ENCODE measurements around the gene SPATA31C2.
"Not testable (repeated sequence)": the region's sequence is repeated elsewhere in the genome, so short reads cannot be mapped to it uniquely, and the experiment has no call there.

The SPATA31C2 gene

DNA sequence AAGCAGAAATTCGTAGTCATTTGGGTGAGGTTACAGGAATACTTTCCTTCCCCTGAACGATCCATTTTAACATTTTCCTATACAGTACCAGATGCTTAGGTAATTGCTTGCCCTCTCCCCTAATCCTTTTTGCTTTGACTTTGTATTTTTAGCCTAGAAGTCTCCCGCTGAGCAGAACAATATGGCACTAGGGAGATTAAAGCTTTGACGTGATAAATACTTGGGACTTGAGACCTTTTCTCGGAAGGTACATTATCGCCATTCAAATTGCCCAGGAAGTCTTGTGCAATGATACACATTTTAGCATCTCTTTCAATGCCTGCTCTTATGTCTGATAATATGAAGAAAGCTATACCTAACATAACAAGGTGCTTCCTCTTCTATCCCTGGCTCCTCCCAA, 22.9 kb upstream of the SPATA31C2 start:
- peaks cover 9% of the 10 kb centered on the region for H3K9me3 ChIP-seq (ENCODE audit: control insufficient read depth, low read length)
- H3K4me1 ChIP-seq (ENCODE audit: control insufficient read depth, insufficient read depth, low read depth, low read length), result peaks cover 1% of the 10 kb centered on the region
- H3K27me3 ChIP-seq (ENCODE audit: control insufficient read depth in 1 of 2, insufficient read depth in 1 of 2, low read length in 2 of 2), result peaks cover 0 to 17% of the 10 kb centered on the region in 2 experiments
- no peak overlapping the region for H3K27ac ChIP-seq (ENCODE audit: low read length, poor library complexity, severe bottlenecking)
- DNase-seq, result no peak
- no peaks in the 10 kb centered on the region for H3K36me3 ChIP-seq (ENCODE audit: control insufficient read depth in 1 of 2, insufficient read depth in 2 of 2, low read depth in 1 of 2, low read length in 2 of 2)
- H3K18ac ChIP-seq (ENCODE audit: low read depth in 1 of 2, low read length in 2 of 2), result no peak overlapping the region
- no peak overlapping the region for H4K91ac ChIP-seq (ENCODE audit: low read length)
- H3K4me2 ChIP-seq (ENCODE audit: low read length, poor library complexity, severe bottlenecking), result no peak overlapping the region
- no peak overlapping the region for H3K23ac ChIP-seq (ENCODE audit: low read length in 2 of 2)
- no peaks in the 10 kb centered on the region for H3K79me1 ChIP-seq (replicated peaks; ENCODE audit: low read length, poor library complexity, severe bottlenecking)
- H2BK5ac ChIP-seq (ENCODE audit: low read depth, low read length, poor library complexity, severe bottlenecking), result no peak overlapping the region
- H3K4me3 ChIP-seq (ENCODE audit: insufficient read depth in 1 of 2, low read depth in 1 of 2, low read length in 2 of 2), result no peak overlapping the region
- H4K8ac ChIP-seq (ENCODE audit: low read length), result no peak overlapping the region
- no peak overlapping the region for H2AK5ac ChIP-seq (ENCODE audit: low read length, severe bottlenecking)
- no peak overlapping the region for H2AFZ ChIP-seq (ENCODE audit: low read depth, low read length)
- 78% methylated on average over 4 of the region's 6 CpGs for WGBS
- H3K14ac ChIP-seq (ENCODE audit: low read length in 2 of 2), result no peak overlapping the region
- H2BK12ac ChIP-seq (ENCODE audit: low read length in 2 of 2), result no peak overlapping the region
- H2BK120ac ChIP-seq (ENCODE audit: low read depth, low read length), result no peak overlapping the region
- H3K4ac ChIP-seq (ENCODE audit: low read depth in 1 of 2, low read length in 2 of 2), result no peak overlapping the region
- no peak overlapping the region for H3K9ac ChIP-seq (ENCODE audit: low read length)
- no peak overlapping the region for H2BK15ac ChIP-seq (ENCODE audit: low read depth, poor library complexity, severe bottlenecking)

DNA sequence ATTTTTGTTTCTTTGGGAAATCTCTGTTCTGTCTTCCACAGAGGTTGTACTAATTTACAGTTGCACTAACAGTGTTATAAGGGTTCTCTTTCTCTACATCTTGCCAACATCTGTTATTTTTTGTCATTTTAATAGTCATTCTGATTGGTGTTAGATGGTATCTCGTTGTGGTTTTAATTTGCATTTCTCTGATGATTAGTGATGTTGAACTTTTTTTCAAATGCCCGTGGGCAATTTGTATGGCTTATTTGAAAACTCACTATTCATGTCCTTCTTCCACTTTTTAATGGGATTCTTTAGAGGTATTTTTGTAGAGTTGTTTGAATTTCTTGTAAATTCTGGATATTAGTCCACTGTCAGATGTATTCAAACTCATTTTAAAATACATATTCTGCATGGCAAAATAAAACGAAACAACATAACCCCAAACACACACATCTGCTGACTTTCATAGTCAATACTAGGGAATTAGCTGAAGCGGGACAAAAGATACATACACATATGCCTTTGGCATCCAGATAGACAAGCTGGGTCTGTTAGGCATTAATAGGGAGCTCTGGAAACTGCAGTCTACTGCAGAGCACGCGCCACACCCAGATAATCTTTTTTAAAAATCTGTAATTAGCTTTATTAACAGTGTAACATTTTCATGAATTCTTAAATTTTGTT, 5.8 kb upstream of the SPATA31C2 start:
- no peak overlapping the region for H3K4ac ChIP-seq (ENCODE audit: low read depth in 1 of 2, low read length in 2 of 2)
- H2BK12ac ChIP-seq (ENCODE audit: low read length in 2 of 2), result no peak overlapping the region
- no peak overlapping the region for H3K14ac ChIP-seq (ENCODE audit: low read length in 2 of 2)
- no peak overlapping the region for H2AK5ac ChIP-seq (ENCODE audit: low read length, severe bottlenecking)
- no peak overlapping the region for H4K8ac ChIP-seq (ENCODE audit: low read length)
- H3K18ac ChIP-seq (ENCODE audit: low read depth in 1 of 2, low read length in 2 of 2), result no peak overlapping the region
- no peak for DNase-seq
- H2BK120ac ChIP-seq (ENCODE audit: low read depth, low read length), result no peak overlapping the region
- no peak overlapping the region for H2BK5ac ChIP-seq (ENCODE audit: low read depth, low read length, poor library complexity, severe bottlenecking)
- no peak overlapping the region for H3K23ac ChIP-seq (ENCODE audit: low read length in 2 of 2)
- no peaks in the 10 kb centered on the region for H3K36me3 ChIP-seq (ENCODE audit: control insufficient read depth in 1 of 2, insufficient read depth in 2 of 2, low read depth in 1 of 2, low read length in 2 of 2)
- H3K4me1 ChIP-seq (ENCODE audit: control insufficient read depth, insufficient read depth, low read depth, low read length), result no peaks in the 10 kb centered on the region
- H3K4me2 ChIP-seq (ENCODE audit: low read length, poor library complexity, severe bottlenecking), result no peak overlapping the region
- H3K79me1 ChIP-seq (replicated peaks; ENCODE audit: low read length, poor library complexity, severe bottlenecking), result no peaks in the 10 kb centered on the region
- H2AFZ ChIP-seq (ENCODE audit: low read depth, low read length), result no peak overlapping the region
- no peak overlapping the region for H3K9ac ChIP-seq (ENCODE audit: low read length)
- H3K9me3 ChIP-seq (ENCODE audit: control insufficient read depth, low read length), result no peaks in the 10 kb centered on the region
- 67% methylated on average over 3 of the region's 6 CpGs for WGBS
- H2BK15ac ChIP-seq (ENCODE audit: low read depth, poor library complexity, severe bottlenecking), result no peak overlapping the region
- peaks cover 7 to 39% of the 10 kb centered on the region in 2 experiments for H3K27me3 ChIP-seq (ENCODE audit: control insufficient read depth in 1 of 2, insufficient read depth in 1 of 2, low read length in 2 of 2)
- H3K4me3 ChIP-seq (ENCODE audit: insufficient read depth in 1 of 2, low read depth in 1 of 2, low read length in 2 of 2), result no peak overlapping the region
- no peak overlapping the region for H4K91ac ChIP-seq (ENCODE audit: low read length)
- no peak overlapping the region for H3K27ac ChIP-seq (ENCODE audit: low read length, poor library complexity, severe bottlenecking)

DNA sequence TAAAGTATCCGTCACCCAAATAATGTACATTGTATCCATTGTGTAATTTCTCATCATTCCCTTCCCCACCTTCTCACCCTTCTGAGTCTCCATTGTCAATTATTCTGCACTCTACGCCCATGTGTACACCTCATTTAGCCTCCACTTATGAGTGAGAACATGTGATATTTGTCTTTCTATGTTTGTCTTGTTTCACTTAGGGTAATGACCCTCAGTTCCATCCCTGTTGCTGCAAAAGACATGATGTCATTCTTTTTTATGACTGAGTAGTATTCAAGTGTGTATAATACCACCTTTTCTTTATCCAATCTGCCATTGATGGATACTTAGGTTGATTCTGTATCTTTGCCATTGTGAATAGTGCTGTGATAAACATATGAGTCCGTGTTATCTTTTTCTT, 4.9 kb upstream of the SPATA31C2 start:
- Histone ChIP-seq H3K9me3 (ENCODE audit: control insufficient read depth, low read length) (no peaks in the 10 kb centered on the region), H3K27me3 (ENCODE audit: control insufficient read depth in 1 of 2, insufficient read depth in 1 of 2, low read length in 2 of 2) (peaks cover 7 to 39% of the 10 kb centered on the region in 2 experiments), H2BK15ac (ENCODE audit: low read depth, poor library complexity, severe bottlenecking) (no peak overlapping the region), H4K8ac (ENCODE audit: low read length) (no peak overlapping the region), H3K23ac (ENCODE audit: low read length in 2 of 2) (no peak overlapping the region), H4K91ac (ENCODE audit: low read length) (no peak overlapping the region), H3K9ac (ENCODE audit: low read length) (no peak overlapping the region), H2AK5ac (ENCODE audit: low read length, severe bottlenecking) (no peak overlapping the region), H3K14ac (ENCODE audit: low read length in 2 of 2) (no peak overlapping the region), H3K4me3 (ENCODE audit: insufficient read depth in 1 of 2, low read depth in 1 of 2, low read length in 2 of 2) (no peak overlapping the region), H2BK5ac (ENCODE audit: low read depth, low read length, poor library complexity, severe bottlenecking) (no peak overlapping the region), H2BK12ac (ENCODE audit: low read length in 2 of 2) (no peak overlapping the region), H3K79me1 (replicated peaks; ENCODE audit: low read length, poor library complexity, severe bottlenecking) (no peaks in the 10 kb centered on the region), H2AFZ (ENCODE audit: low read depth, low read length) (no peak overlapping the region), H3K27ac (ENCODE audit: low read length, poor library complexity, severe bottlenecking) (no peak overlapping the region), H3K4ac (ENCODE audit: low read depth in 1 of 2, low read length in 2 of 2) (no peak overlapping the region), H3K4me1 (ENCODE audit: control insufficient read depth, insufficient read depth, low read depth, low read length) (no peaks in the 10 kb centered on the region), H3K4me2 (ENCODE audit: low read length, poor library complexity, severe bottlenecking) (no peak overlapping the region), H3K36me3 (ENCODE audit: control insufficient read depth in 1 of 2, insufficient read depth in 2 of 2, low read depth in 1 of 2, low read length in 2 of 2) (no peaks in the 10 kb centered on the region), H2BK120ac (ENCODE audit: low read depth, low read length) (no peak overlapping the region), H3K18ac (ENCODE audit: low read depth in 1 of 2, low read length in 2 of 2) (no peak overlapping the region)
- no peak for DNase-seq
- WGBS, result 90% methylated on average over 3 of the region's 3 CpGs

DNA sequence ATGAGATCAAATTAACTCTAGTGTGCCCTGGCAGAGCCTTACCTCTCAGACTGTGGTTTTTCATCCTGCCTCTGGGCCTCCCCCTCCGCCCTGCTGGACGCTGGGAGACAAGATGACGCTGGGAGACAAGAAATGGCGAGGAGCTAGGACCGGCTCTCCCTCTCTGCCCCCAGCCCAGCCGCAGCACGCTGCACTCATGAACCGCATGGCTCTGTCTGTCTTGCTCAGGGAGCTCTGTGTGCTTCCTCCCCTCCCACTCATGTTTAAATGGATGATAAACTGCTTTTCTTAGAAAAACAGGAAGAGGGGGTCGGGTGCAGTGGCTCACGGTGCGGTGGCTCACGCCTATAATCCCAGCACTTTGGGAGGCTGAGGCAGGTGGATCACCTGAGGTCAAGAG, 4.7 kb downstream of the SPATA31C2 start:
- H4K91ac ChIP-seq (ENCODE audit: low read length); H3K36me3 ChIP-seq (ENCODE audit: control insufficient read depth in 1 of 2, insufficient read depth in 2 of 2, low read depth in 1 of 2, low read length in 2 of 2); H3K18ac ChIP-seq (ENCODE audit: low read depth in 1 of 2, low read length in 2 of 2); H3K23ac ChIP-seq (ENCODE audit: low read length in 2 of 2); H3K9me3 ChIP-seq (ENCODE audit: control insufficient read depth, low read length); H2BK15ac ChIP-seq (ENCODE audit: low read depth, poor library complexity, severe bottlenecking); H3K4me2 ChIP-seq (ENCODE audit: low read length, poor library complexity, severe bottlenecking); H3K4ac ChIP-seq (ENCODE audit: low read depth in 1 of 2, low read length in 2 of 2); DNase-seq; H2BK5ac ChIP-seq (ENCODE audit: low read depth, low read length, poor library complexity, severe bottlenecking); H3K4me3 ChIP-seq (ENCODE audit: insufficient read depth in 1 of 2, low read depth in 1 of 2, low read length in 2 of 2); H3K79me1 ChIP-seq (replicated peaks; ENCODE audit: low read length, poor library complexity, severe bottlenecking); H3K4me1 ChIP-seq (ENCODE audit: control insufficient read depth, insufficient read depth, low read depth, low read length); H3K9ac ChIP-seq (ENCODE audit: low read length); H2BK12ac ChIP-seq (ENCODE audit: low read length in 2 of 2); H3K27ac ChIP-seq (ENCODE audit: low read length, poor library complexity, severe bottlenecking); H2AFZ ChIP-seq (ENCODE audit: low read depth, low read length); H2AK5ac ChIP-seq (ENCODE audit: low read length, severe bottlenecking); H4K8ac ChIP-seq (ENCODE audit: low read length); H2BK120ac ChIP-seq (ENCODE audit: low read depth, low read length); H3K14ac ChIP-seq (ENCODE audit: low read length in 2 of 2); H3K27me3 ChIP-seq (ENCODE audit: control insufficient read depth in 1 of 2, insufficient read depth in 1 of 2, low read length in 2 of 2): not testable (repeated sequence)
- 82% methylated on average over 10 of the region's 12 CpGs for WGBS

All from mesenchymal stem cell (in vitro differentiated cells and primary cell).